GM19395 (cell line): Measurements from ENCODE around the gene KIF5A.

Experiments used
- ATAC-seq: cut with Tn5 transposase; IDR thresholded peaks from one replicate; pipeline ENCODE4 v1.9.1; 2021; ENCODE audit warnings: mild to moderate bottlenecking, moderate library complexity; ENCODE audit not compliant: unreplicated experiment

Gene KIF5A

DNA sequence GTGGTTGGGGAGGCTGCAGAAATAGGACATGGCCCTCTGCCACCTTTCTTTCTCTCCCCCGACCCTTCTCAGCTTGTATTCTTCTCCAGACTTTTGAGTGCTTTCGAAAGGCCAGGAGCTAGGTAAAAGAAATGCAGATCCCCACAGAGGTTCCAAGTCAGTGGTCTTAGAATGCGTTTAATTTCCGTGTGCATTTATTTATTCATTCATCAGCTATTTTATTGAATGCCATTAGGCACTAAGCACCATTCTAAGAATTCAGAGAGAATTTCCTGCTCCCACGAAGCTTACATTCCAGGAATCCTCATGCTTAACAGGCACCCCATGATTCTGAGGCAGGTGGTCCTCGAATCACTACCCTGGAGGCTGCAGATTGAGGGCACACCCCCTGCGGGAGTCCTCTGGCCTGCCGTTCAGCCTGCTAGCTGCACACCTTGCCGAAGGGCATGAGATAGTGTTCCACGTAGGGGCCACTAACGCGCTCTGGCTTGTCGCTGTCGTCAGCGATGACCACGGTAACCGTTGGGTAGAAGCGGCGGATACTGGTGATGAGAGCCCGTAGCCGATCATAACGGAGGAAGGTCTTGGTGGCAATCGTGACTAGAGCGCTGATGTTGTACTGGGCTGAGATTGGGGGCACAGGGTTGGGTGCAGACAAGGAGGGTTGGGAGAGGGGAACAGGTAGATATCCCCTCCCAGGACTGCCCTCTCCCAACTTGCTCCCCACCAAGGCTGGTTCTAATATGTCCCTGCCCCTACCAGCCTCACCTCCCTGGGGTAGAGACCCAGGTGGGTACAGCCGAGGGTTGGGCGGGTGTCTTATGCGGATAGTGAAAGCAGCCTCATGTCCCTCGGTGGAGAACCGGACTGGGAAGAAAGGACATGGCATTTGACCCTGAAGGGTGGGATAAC is 78.7 kb downstream of the KIF5A start:
- no peak for ATAC-seq

DNA sequence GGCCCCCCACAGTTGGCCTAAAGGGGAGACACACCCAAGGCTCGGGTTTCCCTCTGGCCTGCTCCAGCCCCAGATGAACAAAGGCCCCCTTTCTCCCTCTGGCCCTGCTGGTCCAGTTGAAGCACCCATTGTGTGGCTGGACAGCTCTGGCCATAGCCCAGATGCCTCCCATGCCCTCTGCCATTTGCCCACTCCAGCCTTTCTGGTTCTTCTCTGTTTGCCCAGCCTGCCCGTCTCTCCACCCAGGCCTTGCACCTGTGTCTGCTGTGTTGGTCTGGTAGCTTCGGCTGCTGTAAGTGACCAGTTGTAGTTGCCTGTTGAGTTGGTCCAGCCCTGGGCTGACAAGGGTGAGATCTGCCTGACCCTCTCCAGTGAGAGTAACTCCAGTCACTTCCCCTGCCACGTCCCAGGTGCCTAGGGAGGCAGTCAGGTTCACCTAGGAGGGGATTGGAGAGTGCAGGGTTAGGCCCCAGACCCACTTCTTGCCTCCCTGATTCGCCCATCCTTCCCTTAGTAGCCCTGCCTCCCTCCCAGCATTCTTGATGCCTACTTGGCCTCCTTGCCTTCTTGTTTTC is 80.1 kb downstream of the KIF5A start:
- ATAC-seq: no peak

DNA sequence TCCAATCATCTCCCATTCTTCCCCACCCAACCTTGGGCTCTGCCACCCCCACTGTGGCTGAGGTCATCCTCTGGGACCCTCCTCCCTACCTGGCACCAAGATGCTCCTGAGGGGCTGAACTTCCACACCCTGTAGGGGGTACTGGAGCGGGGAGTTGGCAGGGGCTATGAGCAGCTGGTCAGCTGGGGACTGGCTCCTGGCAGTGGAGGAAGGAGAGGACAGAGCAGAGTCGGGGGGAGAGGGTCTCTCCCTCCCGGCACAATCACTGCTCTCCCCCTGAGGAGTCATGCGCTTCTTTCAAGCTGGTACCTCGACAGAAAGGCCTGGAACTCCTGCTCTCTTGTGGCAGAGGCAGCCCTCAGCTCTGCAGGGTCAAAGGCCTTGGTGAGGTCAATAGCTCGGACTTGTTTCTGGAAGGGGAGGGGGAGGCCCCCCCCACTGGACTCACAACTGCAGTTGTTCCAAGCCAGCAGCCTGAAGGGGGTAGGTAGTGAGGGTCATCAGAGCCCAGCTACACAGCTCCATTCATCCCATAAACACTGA is 81.1 kb downstream of the KIF5A start:
- ATAC-seq: no peak

DNA sequence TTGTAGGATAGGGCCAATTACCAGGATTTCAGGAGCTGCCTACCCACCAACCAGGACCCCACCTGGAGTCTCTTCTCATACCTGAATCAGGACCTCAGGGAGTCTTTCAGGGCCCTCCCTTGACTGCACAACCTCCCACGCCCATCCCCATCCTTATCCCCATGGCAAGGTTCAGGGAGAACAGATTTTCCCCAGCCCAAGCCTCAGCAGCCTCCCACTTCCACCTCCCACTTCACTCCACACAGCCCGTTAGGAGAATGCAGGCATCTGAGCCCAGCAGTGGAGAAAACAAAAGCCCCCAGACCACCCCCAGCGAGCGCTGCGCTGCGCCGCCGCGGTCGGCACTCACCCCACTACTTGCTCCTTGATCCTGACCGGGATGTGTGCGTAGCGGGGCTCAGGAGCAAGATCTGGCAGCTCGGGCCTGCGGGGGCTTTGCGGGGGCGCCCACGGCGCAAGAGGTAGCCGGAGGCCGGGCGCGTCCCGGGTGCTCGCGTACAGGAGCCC is 81.8 kb downstream of the KIF5A start:
- ATAC-seq: no peak

DNA sequence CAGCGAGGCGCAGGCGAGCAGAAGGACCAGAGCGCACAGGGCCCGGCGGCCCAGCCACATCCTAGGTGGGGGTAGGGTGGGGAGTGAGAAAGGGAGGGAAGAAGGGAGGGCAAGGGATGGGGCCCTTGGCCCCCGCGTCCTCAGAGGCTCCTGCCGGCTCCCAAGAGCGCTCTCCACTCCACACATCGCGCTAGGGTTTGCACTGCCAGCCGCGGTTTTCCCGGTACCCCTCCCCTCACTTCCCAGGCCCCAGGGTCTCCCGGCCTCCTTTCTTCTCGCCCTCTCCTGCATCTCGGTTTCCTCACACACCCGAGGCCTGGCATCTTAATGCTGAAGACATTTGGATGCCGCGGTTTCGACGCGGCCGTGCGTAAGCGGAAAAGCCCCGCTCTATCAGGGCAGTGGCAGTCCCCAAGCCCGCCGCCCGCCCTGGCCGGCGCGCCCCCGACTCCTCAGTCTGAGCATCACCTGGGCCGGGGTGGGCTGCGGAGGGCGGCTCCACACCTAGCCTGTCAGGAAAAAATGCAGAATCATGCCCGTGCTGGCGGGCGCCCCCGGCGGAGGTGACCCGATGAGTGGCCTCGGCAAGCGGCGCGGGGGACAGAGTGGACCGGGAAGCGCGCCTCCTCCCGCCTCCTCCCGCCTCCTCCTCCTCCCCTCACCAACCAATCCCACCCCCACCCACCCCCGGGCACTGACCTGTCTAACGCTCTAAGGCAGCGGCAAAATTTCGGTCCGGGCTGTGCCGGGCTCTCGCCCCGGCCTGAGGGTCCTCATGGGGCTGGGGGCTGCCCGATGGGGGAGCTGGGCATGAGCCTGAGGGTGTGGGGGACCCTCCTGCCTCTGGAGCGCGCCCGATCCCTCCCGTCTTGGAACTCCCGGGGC is 82.5 kb downstream of the KIF5A start:
- no peak for ATAC-seq

DNA sequence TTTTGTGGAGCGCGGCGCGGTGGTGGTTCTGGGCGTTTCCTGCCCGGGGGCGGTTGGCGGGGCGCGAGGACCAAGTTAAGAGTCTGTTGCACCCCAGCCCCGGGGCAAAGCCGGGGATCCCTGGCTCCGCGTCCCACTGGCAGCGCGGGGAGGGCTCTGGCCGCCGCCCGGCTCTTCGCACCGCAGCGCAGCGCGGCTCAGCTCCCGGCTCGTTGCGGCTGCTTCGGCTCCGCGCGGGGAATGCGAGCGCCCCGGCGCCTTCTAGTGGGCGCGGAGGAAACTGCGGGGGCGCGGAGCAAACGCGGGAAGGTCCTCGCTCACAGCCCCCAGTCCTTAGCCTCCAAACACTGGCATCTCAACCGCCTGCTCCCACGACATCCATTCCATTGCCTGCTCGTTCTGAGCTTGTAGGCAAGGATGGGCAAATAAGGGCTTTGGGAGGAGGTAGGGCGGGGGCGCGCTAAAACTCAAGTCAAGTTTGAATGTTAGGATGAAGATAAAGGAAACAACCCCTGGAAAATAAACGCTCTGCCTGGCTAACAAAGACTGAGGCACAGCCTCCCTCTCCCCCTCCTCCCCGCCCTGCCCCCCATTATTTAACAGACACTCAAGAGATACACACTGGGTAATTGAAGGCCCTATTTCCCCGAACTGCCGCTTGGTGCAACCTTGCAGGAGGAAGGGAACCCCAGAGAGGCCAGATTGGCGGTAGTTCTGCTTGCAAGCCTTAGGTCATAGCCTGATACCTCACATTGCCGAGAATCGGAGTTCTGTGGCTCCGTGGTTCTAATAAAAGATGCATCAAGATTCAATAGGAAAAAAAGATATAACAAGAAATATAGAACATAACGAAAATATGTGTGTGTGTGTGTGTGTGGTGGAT is 83.4 kb downstream of the KIF5A start, which contains the start of gene B4GALNT1:
B4GALNT1 (minus strand) TSS at position 244 of the 883 bp plus-strand sequence. CDS start 1,069 bp downstream, outside the sequence.
- peak; percentile 86 for ATAC-seq
